Iris pigment epithelial cell (primary cell): ENCODE measurements around the gene LCN9.
"Not testable (repeated sequence)": the region's sequence is repeated elsewhere in the genome, so short reads cannot be mapped to it uniquely, and the experiment has no call there.

Experiments used
- DNase-seq: peaks from one replicate; pipeline ENCODE4 v3.0.0-alpha.2; 2011; ENCODE audit warnings: low read depth

LCN9 gene

DNA sequence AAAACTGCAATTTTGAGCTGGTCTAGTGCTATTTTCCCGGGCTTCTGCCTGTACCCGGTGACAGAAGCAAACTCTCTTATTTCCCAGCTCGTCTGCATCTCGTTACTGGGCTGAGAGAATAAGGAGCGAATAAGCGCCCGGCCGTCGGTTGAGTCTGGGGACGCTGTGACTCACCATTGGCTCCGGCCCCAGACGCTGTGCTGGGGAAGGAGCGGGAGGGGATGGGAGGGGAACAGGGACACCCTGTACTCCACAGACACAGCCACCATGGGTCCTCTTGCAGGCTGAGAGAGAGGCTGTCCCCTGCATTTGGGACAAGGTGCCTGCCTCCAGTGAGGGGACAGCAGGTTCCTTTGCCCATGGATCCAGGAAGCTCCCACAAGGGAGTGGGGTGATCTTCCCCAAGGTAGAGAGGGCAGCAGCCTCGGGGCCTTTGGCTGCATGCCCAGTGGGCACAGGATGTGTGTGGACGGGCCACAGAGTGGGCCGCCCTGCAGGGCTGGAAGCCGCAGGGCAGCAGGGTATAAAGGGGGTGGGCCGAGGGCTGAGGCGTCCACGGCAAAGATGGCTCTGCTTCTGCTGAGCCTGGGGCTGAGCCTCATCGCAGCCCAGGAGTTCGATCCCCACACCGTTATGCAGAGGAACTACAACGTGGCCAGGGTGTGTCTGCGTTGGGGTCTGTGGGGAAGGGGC is at the start of gene LCN9:
Gene LCN9, plus strand, starts transcription at position 552 of the 693 bp plus-strand sequence. Its CDS starts 13 bp downstream, at position 565.
- DNase-seq, result peak; percentile 30

DNA sequence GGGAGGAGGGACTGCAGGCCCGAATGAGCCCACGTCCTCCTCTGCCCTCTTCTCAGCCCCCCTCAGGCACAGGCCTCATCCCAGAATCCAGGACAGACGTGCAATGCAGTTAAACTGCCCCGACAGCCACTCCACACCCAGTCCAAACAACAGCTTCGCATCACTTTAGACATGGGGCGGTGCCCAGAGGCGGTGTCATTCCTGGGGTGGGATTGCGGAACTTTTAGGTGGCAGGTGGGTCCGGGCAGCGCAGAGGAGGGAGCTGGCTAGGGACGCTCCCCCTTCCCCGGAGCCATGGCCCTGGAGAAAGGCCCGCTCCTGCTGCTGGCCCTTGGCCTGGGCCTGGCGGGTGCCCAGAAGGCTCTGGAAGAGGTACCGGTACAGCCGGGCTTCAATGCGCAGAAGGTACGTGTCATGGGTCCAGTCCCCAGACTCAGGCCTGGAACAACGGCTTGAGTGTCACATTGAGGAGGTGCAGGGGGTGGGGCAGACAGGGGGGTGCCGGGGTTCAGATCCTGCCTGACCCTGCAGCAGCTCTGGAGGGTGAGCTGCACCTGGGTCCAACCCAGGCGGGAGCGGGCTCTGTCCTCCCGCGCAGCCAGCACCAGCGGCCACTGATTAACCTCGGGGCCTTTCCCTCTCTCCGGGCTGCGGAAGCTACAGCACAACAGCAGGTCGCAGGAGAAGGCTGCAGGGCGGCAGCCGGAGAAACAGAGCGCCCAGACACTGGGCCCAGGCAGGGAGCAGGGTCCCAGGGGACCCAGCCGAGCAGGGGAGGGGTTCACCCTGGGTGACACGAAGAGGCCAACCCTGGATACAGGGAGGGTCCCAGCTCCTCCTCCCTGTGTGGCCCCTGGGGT is 48.9 kb upstream of the LCN9 start:
- no peak for DNase-seq

- no peak for DNase-seq
Observed at GRCh38 chr9:135614821-135615665, 48.1 kb upstream of the LCN9 start.

- DNase-seq, result no peak
Observed at GRCh38 chr9:135615666-135616618, 47.2 kb upstream of the LCN9 start.

DNA sequence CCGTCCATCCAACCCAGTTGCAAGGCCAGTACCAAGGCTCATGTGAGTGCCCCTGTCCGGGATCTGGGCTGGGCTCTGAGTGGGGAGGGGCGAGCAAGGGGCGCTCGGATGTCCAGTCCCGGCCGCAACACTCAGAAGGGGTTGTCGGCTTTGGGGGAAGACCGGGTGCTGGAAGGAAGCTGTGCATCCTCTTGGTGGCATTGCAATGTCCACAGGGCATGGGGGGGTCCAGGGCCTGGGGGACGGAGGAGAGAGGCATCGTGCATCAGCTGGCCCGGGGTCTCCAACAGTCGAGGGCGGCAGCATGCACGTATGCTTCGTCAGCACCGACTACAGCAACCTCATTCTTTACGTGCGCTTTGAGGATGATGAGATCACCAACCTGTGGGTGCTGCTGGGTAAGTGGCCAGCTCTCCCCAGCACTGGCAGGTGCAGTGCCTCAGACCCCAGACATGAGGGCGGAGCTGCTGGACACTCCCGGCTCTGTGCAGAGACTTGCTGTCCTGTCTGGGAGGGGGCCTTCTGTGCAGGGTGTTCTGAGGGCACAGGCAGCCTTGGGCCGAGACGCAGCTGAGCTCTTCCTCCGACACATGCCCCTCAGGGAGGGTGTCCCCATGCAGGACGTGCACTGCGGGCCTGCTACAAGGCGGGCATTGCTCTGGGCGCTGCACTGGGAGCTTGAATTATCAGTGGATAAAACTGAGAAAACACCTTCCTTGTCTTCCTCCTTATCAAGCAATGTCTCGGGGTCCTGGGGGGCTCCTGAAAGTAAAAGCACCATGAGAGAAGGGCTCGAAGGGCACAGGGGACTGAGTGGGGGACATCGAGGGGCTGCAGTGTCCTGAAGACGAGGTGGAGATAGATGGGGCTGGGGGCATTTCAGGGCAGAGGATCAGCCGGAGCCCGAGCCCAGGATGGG is 46.2 kb upstream of the LCN9 start:
- DNase-seq, result no peak

GRCh38 chr9:135617538-135617900 is 45.6 kb upstream of the LCN9 start:
- no peak for DNase-seq

DNA sequence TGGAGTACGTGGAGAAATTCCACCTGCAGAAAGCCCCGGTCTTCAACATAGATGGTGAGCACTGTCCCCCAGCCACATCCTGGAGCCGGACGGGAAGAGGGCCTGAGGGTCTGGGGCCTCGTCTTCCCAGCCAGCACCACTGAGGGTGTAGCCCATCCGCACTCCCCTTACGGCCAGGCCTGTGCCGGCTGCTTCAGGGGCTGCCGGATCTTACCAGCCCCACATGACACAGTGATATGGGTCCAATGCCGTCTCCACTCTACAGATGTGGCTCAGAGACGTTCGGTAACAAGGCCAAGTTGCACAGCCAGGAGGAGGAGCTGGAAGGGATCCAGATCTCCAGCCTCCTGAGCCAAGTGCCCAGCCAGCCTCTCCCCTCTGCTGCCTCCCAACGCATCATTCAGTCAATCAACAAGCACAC is 45.1 kb upstream of the LCN9 start:
- no peak for DNase-seq

GRCh38 chr9:135618866-135619598 is 44.1 kb upstream of the LCN9 start:
- DNase-seq, result no peak

DNA sequence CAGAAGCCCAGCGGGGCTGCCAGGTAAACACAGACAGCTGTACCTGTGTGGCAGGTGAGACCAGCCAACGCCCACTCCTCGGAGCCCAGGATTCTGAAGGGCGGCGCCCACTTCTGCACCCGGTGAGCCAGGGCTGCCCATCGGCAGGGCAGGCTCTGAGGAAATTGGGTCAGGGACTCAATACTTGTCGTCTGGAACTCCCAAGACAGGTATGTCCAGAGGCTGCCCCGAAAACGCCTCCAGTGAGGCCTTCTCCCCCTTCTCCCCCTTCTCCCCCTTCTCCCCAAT is 43.6 kb upstream of the LCN9 start:
- no peak for DNase-seq

- DNase-seq, result no peak
Observed at GRCh38 chr9:135620558-135620957, 42.6 kb upstream of the LCN9 start.

- no peak for DNase-seq
Observed at GRCh38 chr9:135622415-135623020, 40.6 kb upstream of the LCN9 start.

DNA sequence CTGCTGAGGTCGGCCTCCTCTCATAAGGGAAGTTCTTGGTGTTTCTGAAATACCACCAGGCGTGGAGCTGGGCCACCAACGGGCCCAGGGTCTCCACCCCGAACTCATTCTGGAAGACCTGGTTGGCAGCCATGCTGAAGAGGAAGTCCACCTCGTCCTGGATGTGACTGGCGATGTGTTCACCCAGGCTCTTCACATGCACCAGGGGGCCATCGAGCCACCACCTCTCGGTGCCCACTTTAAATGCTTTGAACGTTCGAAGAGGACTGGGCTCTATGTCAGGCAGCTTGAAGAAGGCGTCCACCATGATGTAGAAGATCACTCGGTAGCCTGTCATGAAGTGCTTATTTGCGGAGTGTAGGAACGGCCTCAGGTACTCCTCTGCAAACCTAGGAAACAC is 38.8 kb upstream of the LCN9 start:
- no peak for DNase-seq

DNA sequence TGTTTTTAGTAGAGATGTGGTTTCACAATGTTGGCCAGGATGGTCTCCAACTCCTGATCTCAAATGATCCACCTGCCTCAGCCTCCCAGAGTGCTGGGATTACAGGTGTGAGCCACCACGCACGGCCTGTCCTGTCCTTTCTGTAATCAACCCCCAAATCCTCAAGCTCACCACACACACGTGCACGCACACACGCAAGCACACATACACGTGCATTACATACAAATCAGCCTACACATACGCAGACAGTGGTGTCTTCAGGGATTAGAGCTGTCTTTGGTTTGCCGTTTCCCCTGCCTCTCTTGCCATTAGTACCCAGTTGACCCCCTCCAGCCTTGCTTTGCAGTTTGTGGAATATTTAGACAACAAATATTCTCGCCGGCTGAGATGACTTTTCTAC is 30.3 kb upstream of the LCN9 start:
- DNase-seq, result no peak

DNA sequence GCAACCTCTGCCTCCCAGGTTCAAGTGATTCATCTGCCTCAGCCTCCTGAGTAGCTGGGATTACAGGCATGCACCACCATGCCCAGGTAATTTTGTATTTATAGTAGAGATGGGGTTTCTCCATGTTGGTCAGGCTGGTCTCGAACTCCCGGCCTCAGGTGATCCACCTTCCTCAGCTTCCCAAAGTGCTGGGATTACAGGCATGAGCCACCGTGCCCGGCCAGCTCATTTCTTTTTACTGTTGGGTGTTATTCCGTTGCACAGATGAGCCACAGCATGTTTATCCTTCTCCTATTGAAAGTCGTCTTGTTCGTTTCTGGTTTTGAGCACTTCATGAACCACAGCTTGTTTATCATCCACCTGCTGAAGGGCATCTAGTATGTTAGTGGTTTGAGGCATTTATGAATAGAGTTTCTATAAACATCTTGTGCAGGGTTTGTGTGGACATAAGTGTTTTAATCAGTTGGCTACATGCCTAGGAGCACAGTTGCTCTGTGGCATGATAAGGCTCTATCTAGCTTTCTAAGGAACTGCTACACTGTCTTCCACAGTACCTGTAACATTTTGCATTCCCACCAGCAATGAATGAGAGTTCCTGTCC is 26.1 kb upstream of the LCN9 start:
- DNase-seq, result not testable (repeated sequence)

DNA sequence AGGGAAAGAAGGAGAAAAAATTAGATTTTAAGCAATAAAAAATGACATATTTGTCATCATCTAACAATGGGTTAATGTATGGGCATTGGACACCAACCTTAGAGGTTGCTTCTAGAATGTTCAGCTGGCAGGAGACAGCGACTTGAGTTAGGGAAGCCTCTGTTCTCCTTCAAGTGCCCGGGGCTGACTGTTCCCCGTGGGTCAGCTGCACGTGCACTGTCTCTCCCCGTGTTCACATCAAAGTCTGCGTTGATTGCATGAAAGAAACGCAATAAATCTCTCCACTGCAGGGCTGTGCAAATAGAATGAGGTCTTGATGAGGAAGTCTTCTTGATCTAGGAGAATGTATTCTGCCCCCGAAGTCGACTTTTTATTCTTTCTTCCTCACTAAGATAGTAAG is 23.9 kb upstream of the LCN9 start, which contains the start of gene GLT6D1:
Gene GLT6D1, minus strand, starts transcription at position 345 of the 400 bp plus-strand sequence. CDS start 353 bp downstream, outside the sequence.
- no peak for DNase-seq

DNA sequence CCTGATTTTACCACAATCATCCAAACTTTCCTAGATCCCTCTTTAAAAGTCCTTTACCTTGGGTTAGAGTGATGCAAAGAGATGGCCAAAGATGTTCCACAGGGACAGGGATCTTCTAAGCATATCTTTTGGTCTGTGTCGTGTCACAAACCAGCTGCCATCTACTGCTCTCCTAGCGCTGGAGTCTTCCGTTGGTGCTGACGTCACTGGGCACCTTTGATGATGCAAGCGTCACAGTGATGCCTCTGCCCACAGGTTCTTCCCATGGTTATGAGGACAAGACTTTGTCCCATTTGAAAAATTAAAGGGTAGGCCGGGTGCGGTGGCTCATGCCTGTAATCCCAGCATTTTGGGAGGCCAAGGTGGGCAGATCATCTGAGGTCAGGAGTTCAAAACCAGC is 22.1 kb upstream of the LCN9 start:
- DNase-seq, result no peak

DNA sequence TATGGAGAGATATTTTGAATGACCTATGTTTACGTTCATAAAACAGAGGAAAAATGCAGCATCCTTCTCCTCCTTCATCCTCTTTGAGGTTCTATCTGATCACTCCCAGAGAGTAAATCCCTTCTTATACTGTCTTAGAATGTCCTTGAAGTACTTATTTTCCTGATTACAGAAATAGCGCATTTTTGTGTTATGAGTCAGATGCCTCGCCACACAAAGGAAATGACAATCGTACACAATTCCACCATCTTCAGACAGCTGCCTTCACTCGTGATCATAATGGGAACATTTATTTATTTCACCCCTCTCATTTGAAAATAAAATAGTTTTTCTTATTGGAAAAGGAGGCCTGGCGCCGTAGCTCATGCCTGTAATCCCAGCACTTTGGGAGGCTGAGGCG is 21.4 kb upstream of the LCN9 start:
- DNase-seq, result peak; percentile 60

- no peak for DNase-seq
Observed at GRCh38 chr9:135644631-135645218, 18.4 kb upstream of the LCN9 start.
